Neuronal stem cell (in vitro differentiated cells): ENCODE results near the gene NR2E1.

Experiments
- DNase-seq: peaks from one replicate; pipeline ENCODE4 v3.0.0-alpha.2; 2013; ENCODE audit warnings: low spot score
- H2AFZ ChIP-seq: one replicate; pipeline ENCODE4 v1.6.1; 2013; ENCODE audit warnings: mild to moderate bottlenecking, low read length, inconsistent platforms
- H2AK5ac ChIP-seq: 2 replicates; pipeline ENCODE4 v1.6.1; 2013; ENCODE audit warnings: low read depth, mild to moderate bottlenecking, inconsistent platforms, low read length, moderate library complexity, mixed read lengths
- H2BK120ac ChIP-seq: 2 replicates; pipeline ENCODE4 v1.6.1; 2013; ENCODE audit warnings: low read depth, mild to moderate bottlenecking, inconsistent platforms, low read length, moderate library complexity, mixed read lengths
- H2BK12ac ChIP-seq: one replicate; pipeline ENCODE4 v1.6.1; 2013; ENCODE audit warnings: low read length, inconsistent platforms
- H2BK15ac ChIP-seq: 2 replicates; pipeline ENCODE4 v1.6.1; 2013; ENCODE audit warnings: mild to moderate bottlenecking, low read length, inconsistent platforms, mixed read lengths
- H2BK5ac ChIP-seq: one replicate; pipeline ENCODE4 v1.6.1; 2013; ENCODE audit warnings: inconsistent platforms, mild to moderate bottlenecking, low read length, moderate library complexity
- H3K14ac ChIP-seq: one replicate; pipeline ENCODE4 v1.6.1; 2013; ENCODE audit warnings: low read length, inconsistent platforms
- H3K18ac ChIP-seq: 2 replicates; pipeline ENCODE4 v1.6.1; 2013; ENCODE audit warnings: low read length, inconsistent platforms
- H3K23ac ChIP-seq: 2 replicates; pipeline ENCODE4 v1.6.1; 2013; ENCODE audit warnings: low read depth, mild to moderate bottlenecking, mixed read lengths, low read length, inconsistent platforms; ENCODE audit not compliant: poor library complexity
- H3K27ac ChIP-seq: replicated peaks from 3 replicates; pipeline ENCODE4 v1.5.1; 2013; ENCODE audit warnings: low read length, inconsistent platforms
- H3K27me3 ChIP-seq, 3 experiments: 2 replicates each; pipeline ENCODE4 v1.6.1; 2013; ENCODE audit warnings: low read length in 3 of 3, mild to moderate bottlenecking in 2 of 3, inconsistent platforms in 1 of 3, low read depth in 1 of 3, mixed read lengths in 1 of 3, moderate library complexity in 1 of 3; ENCODE audit not compliant: control insufficient read depth in 3 of 3, insufficient read depth in 3 of 3
- H3K36me3 ChIP-seq, 2 donors: replicated peaks in 1 of 2; 2 replicates each; pipeline ENCODE4 v1.6.1; 2013; ENCODE audit warnings: low read length in 2 of 2; ENCODE audit not compliant: control insufficient read depth in 2 of 2, insufficient read depth in 2 of 2
- H3K4ac ChIP-seq: 2 replicates; pipeline ENCODE4 v1.6.1; 2013; ENCODE audit warnings: inconsistent platforms, mild to moderate bottlenecking, low read length, moderate library complexity
- H3K4me1 ChIP-seq, 2 donors: 1 replicate in 1 of 2; 2 replicates in 1 of 2; pipeline ENCODE4 v1.6.1; 2013; ENCODE audit warnings: low read length in 2 of 2, low read depth in 1 of 2; ENCODE audit not compliant: control insufficient read depth in 2 of 2, insufficient read depth in 1 of 2
- H3K4me2 ChIP-seq: one replicate; pipeline ENCODE4 v1.6.1; 2013; ENCODE audit warnings: mild to moderate bottlenecking, low read length, inconsistent platforms; ENCODE audit not compliant: insufficient read depth, poor library complexity, severe bottlenecking
- H3K4me3 ChIP-seq, 2 donors: 2 replicates each; pipeline ENCODE4 v1.5.1; 2013; ENCODE audit warnings: low read length in 2 of 2, mild to moderate bottlenecking in 2 of 2, inconsistent platforms in 1 of 2, moderate library complexity in 1 of 2
- H3K79me1 ChIP-seq: one replicate; pipeline ENCODE4 v1.6.1; 2013; ENCODE audit warnings: low read depth, mild to moderate bottlenecking, inconsistent platforms, low read length, moderate library complexity
- H3K9ac ChIP-seq: one replicate; pipeline ENCODE4 v1.6.1; 2013; ENCODE audit warnings: mild to moderate bottlenecking, low read depth, low read length, inconsistent platforms; ENCODE audit not compliant: poor library complexity
- H3K9me3 ChIP-seq, 2 donors: replicated peaks in 1 of 2; 2 replicates each; pipeline versions ENCODE3 to v1.6.1; 2013; ENCODE audit warnings: low read length in 2 of 2, mild to moderate bottlenecking in 2 of 2, inconsistent platforms in 1 of 2, low read depth in 1 of 2, mixed read lengths in 1 of 2, moderate library complexity in 1 of 2; ENCODE audit not compliant: control insufficient read depth in 2 of 2, insufficient read depth in 1 of 2
- H4K8ac ChIP-seq: one replicate; pipeline ENCODE4 v1.6.1; 2013; ENCODE audit warnings: low read depth, mild to moderate bottlenecking, inconsistent platforms, low read length, moderate library complexity
- H4K91ac ChIP-seq: one replicate; pipeline ENCODE4 v1.6.1; 2013; ENCODE audit warnings: low read length, low read depth, mild to moderate bottlenecking, inconsistent platforms; ENCODE audit not compliant: poor library complexity
- WGBS, 2 donors: extraction: QIAGEN DNeasy Blood & Tissue Kit; methylation state at CpG; one replicate each; pipeline ENCODE4 v1.1.7; 2013; ENCODE audit warnings: missing lambda C conversion rate in 2 of 2, mixed read lengths in 1 of 2; ENCODE audit not compliant: insufficient read length in 2 of 2, insufficient replicate concordance in 1 of 2; ENCODE audit errors: extremely low coverage in 2 of 2; 5-methylcytosine and 5-hydroxymethylcytosine counted together

The NR2E1 gene

DNA sequence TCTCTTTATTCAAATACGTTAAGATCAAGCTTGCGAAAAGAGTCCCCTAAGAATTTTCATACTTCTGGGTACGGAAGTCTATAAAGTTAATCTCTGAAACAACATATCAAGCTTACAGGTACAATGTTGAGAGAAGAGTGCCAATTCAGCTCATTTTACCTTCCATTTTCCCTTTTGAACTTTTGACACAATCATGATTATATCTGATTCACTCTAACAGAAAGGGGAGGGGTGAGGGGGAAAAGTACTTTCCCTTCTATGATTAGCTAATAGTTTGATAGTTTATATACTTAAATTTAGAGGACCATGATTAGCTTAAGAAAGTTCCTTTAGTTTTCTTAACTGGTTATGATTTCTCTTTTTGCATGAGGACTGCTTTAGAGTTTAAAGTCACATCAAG lies 61.5 kb downstream of the NR2E1 start:
- Histone ChIP-seq H3K23ac (no peak overlapping the region), H4K8ac (no peak overlapping the region), H3K27ac (no peak overlapping the region), H3K9me3 (no peaks in the 10 kb centered on the region), H3K4me3 (no peak overlapping the region), H2AK5ac (no peak overlapping the region), H3K36me3 (peaks cover 0 to 10% of the 10 kb centered on the region in 2 donors), H3K18ac (no peak overlapping the region), H2BK12ac (no peak overlapping the region), H3K4ac (no peak overlapping the region), H2BK15ac (no peak overlapping the region), H2AFZ (no peak overlapping the region), H2BK5ac (no peak overlapping the region), H3K4me2 (no peak overlapping the region), H4K91ac (no peak overlapping the region), H3K27me3 (no peaks in the 10 kb centered on the region), H3K9ac (no peak overlapping the region), H3K4me1 (no peaks in the 10 kb centered on the region), H2BK120ac (no peak overlapping the region), H3K79me1 (peaks cover 2% of the 10 kb centered on the region), H3K14ac (no peak overlapping the region)
- DNase-seq = no peak
- no CpG with 5 or more reads among the region's 3 CpGs for WGBS, 2 donors

DNA sequence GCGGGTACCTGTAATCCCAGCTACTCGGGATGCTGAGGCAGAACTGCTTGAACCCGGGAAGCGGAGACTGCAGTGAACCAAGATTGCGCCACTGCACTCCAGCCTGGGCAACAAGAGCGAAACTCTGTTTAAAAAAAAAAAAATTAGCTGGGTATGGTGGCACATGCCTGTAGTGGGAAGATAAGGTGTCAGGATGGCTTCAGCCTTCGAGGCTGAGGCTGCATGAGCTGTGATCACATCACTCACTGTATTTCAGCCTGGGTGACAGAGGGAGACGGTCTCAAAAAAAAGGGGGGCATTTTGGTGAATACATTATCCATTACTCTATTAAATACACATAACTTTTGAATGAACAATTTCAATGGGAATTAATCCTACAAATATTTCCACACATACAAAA lies 62.6 kb downstream of the NR2E1 start:
- no peak overlapping the region for H2BK12ac ChIP-seq
- no peak overlapping the region for H3K27ac ChIP-seq
- no peak overlapping the region for H3K4me3 ChIP-seq
- H3K27me3 ChIP-seq = no peaks in the 10 kb centered on the region
- H2AFZ ChIP-seq = no peak overlapping the region
- H3K36me3 ChIP-seq = peaks cover 0 to 3% of the 10 kb centered on the region in 2 donors
- no peak overlapping the region for H2AK5ac ChIP-seq
- H3K9me3 ChIP-seq = no peaks in the 10 kb centered on the region
- H3K18ac ChIP-seq = no peak overlapping the region
- no peak overlapping the region for H2BK15ac ChIP-seq
- no peak for DNase-seq
- H3K14ac ChIP-seq = no peak overlapping the region
- no peak overlapping the region for H3K4me2 ChIP-seq
- no peak overlapping the region for H3K9ac ChIP-seq
- no peaks in the 10 kb centered on the region for H3K4me1 ChIP-seq
- no peak overlapping the region for H4K91ac ChIP-seq
- peaks cover 2% of the 10 kb centered on the region for H3K79me1 ChIP-seq
- H2BK120ac ChIP-seq = no peak overlapping the region
- no peak overlapping the region for H3K23ac ChIP-seq
- no peak overlapping the region for H4K8ac ChIP-seq
- no peak overlapping the region for H3K4ac ChIP-seq
- WGBS, 2 donors = no CpG with 5 or more reads among the region's 8 CpGs
- no peak overlapping the region for H2BK5ac ChIP-seq

DNA sequence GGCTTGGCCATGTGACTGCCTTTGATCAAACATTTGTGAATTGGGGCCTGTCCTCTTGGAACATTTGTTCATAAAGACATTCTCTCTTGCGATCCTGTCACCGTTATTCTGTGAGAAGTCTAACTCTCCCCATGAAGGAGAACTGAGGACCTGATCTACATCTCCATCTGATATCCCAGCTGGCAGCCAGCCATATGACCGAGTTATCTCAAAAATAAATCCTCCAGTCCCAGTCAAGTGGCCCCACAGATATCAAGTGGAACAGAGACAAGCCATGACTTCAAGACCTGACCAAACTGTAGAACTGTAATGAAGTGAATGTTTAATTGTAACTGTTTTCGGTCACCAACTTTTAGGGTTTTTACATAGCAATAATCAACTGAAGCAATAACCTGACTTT lies 69.3 kb downstream of the NR2E1 start:
- H3K79me1 ChIP-seq = peaks cover 2% of the 10 kb centered on the region
- no peak overlapping the region for H3K4ac ChIP-seq
- no peaks in the 10 kb centered on the region for H3K9me3 ChIP-seq
- H2BK5ac ChIP-seq = no peak overlapping the region
- H3K18ac ChIP-seq = no peak overlapping the region
- no peak overlapping the region for H2BK120ac ChIP-seq
- no peak overlapping the region for H3K23ac ChIP-seq
- no peaks in the 10 kb centered on the region for H3K27me3 ChIP-seq
- no peak overlapping the region for H3K4me3 ChIP-seq
- no peak overlapping the region for H4K91ac ChIP-seq
- H2AK5ac ChIP-seq = no peak overlapping the region
- peaks cover 0 to 19% of the 10 kb centered on the region in 2 donors for H3K36me3 ChIP-seq
- H3K9ac ChIP-seq = no peak overlapping the region
- no CpG with 5 or more reads among the region's 4 CpGs for WGBS, 2 donors
- H3K27ac ChIP-seq = no peak overlapping the region
- H2BK15ac ChIP-seq = no peak overlapping the region
- no peak overlapping the region for H2BK12ac ChIP-seq
- H3K4me2 ChIP-seq = no peak overlapping the region
- no peak for DNase-seq
- H2AFZ ChIP-seq = no peak overlapping the region
- no peaks in the 10 kb centered on the region for H3K4me1 ChIP-seq
- no peak overlapping the region for H3K14ac ChIP-seq
- H4K8ac ChIP-seq = no peak overlapping the region

DNA sequence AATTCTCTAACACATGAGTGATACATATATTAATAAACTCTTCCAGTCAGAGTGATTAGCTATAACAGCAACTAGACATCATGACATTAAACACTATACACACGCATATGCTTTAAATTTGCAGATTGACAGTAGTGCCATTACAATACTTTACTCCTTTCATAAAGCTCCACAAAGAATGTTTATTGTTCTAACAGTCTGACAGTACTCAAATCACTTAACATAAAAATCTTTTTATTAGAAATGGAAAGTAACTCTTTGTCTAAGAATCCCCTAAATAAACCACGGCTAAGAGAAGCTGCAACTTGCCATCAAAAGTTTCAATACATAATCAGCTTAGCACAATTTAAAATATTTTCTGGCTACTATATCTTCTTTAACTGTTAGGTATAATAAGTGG lies 71.0 kb downstream of the NR2E1 start:
- H3K27me3 ChIP-seq = no peaks in the 10 kb centered on the region
- H3K14ac ChIP-seq = no peak overlapping the region
- H3K4me2 ChIP-seq = no peak overlapping the region
- H2AFZ ChIP-seq = no peak overlapping the region
- no peak for DNase-seq
- H4K8ac ChIP-seq = no peak overlapping the region
- H3K4ac ChIP-seq = no peak overlapping the region
- no peak overlapping the region for H3K18ac ChIP-seq
- H2BK12ac ChIP-seq = no peak overlapping the region
- no peak overlapping the region for H2BK15ac ChIP-seq
- no peak overlapping the region for H3K27ac ChIP-seq
- H3K4me3 ChIP-seq = no peak overlapping the region
- H2BK5ac ChIP-seq = no peak overlapping the region
- H3K9ac ChIP-seq = no peak overlapping the region
- no peaks in the 10 kb centered on the region for H3K4me1 ChIP-seq
- no peak overlapping the region for H2BK120ac ChIP-seq
- no peak overlapping the region for H2AK5ac ChIP-seq
- peaks cover 1 to 24% of the 10 kb centered on the region in 2 donors for H3K36me3 ChIP-seq
- peaks cover 0 to 1% of the 10 kb centered on the region in 2 donors for H3K9me3 ChIP-seq
- H3K79me1 ChIP-seq = no peaks in the 10 kb centered on the region
- H3K23ac ChIP-seq = no peak overlapping the region
- no CpG with 5 or more reads among the region's 2 CpGs for WGBS, 2 donors
- no peak overlapping the region for H4K91ac ChIP-seq
